Panc1 (cell line): ENCODE results near the gene CHRDL1.

Experiments
- CTCF ChIP-seq: fragments of 450-650 bp; IDR thresholded peaks from 2 replicates; pipeline ENCODE4 v1.5.1; 2017; ENCODE audit warnings: mild to moderate bottlenecking
- TF ChIP-seq, protein P1 (sequence below), 2 experiments: IDR thresholded peaks; 2 replicates each; pipeline ENCODE4 v1.6.1; 2011 to 2012; ENCODE audit warnings: low read depth in 2 of 2, control low read depth in 1 of 2, low read length in 1 of 2, mild to moderate bottlenecking in 1 of 2, moderate library complexity in 1 of 2; ENCODE audit not compliant: insufficient read depth in 1 of 2

GRCh38 chrX:110836001-110836400 lies 40.4 kb upstream of the CHRDL1 start:
- no peak for TF ChIP-seq CTCF
- TF ChIP-seq, protein P1, sequence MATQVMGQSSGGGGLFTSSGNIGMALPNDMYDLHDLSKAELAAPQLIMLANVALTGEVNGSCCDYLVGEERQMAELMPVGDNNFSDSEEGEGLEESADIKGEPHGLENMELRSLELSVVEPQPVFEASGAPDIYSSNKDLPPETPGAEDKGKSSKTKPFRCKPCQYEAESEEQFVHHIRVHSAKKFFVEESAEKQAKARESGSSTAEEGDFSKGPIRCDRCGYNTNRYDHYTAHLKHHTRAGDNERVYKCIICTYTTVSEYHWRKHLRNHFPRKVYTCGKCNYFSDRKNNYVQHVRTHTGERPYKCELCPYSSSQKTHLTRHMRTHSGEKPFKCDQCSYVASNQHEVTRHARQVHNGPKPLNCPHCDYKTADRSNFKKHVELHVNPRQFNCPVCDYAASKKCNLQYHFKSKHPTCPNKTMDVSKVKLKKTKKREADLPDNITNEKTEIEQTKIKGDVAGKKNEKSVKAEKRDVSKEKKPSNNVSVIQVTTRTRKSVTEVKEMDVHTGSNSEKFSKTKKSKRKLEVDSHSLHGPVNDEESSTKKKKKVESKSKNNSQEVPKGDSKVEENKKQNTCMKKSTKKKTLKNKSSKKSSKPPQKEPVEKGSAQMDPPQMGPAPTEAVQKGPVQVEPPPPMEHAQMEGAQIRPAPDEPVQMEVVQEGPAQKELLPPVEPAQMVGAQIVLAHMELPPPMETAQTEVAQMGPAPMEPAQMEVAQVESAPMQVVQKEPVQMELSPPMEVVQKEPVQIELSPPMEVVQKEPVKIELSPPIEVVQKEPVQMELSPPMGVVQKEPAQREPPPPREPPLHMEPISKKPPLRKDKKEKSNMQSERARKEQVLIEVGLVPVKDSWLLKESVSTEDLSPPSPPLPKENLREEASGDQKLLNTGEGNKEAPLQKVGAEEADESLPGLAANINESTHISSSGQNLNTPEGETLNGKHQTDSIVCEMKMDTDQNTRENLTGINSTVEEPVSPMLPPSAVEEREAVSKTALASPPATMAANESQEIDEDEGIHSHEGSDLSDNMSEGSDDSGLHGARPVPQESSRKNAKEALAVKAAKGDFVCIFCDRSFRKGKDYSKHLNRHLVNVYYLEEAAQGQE (IDR thresholded peaks at IDR 0.05; ENCODE audit: insufficient read depth in 1 of 2, low read depth in 2 of 2, low read length in 1 of 2) = no peak
